Astrocyte of the spinal cord (primary cell): ENCODE results near the gene KIF3B.
"Not testable (repeated sequence)": the region's sequence is repeated elsewhere in the genome, so short reads cannot be mapped to it uniquely, and the experiment has no call there.

Experiments used
- DNase-seq: peaks from one replicate; pipeline ENCODE4 v3.0.0; 2011; ENCODE audit warnings: low read depth, low spot score
- H3K4me3 ChIP-seq: 2 replicates; pipeline ENCODE4 v1.5.1; 2011; ENCODE audit warnings: low read depth, mild to moderate bottlenecking, low read length, moderate library complexity
- CTCF ChIP-seq: IDR thresholded peaks from 2 replicates; pipeline ENCODE4 v1.5.1; 2012; ENCODE audit warnings: low read depth, mild to moderate bottlenecking, low read length, inconsistent platforms
- in situ Hi-C: cut with HindIII; loops from 2 replicates; pipeline ENCODE4 v1.10.0; 2017; ENCODE audit warnings: low sequenced_read_pairs

Gene KIF3B

GRCh38 chr20:32333988-32334885, 56.8 kb downstream of the KIF3B start:
- TF ChIP-seq CTCF: no peak
- no peak for DNase-seq
- in situ Hi-C loops: no loop called here
- no peak overlapping the region for H3K4me3 ChIP-seq

GRCh38 chr20:32336918-32337347, 59.5 kb downstream of the KIF3B start:
- DNase-seq: peak; percentile 42
- TF ChIP-seq CTCF: peak; percentile 72
- in situ Hi-C loops: no loop called here
- no peak overlapping the region for H3K4me3 ChIP-seq

GRCh38 chr20:32337937-32338661, 60.6 kb downstream of the KIF3B start:
- no peak for TF ChIP-seq CTCF
- no peak for DNase-seq
- in situ Hi-C loops: no loop called here
- H3K4me3 ChIP-seq: no peak overlapping the region

GRCh38 chr20:32338665-32339064, 61.2 kb downstream of the KIF3B start:
- in situ Hi-C loops: no loop called here
- no peak overlapping the region for H3K4me3 ChIP-seq
- no peak for TF ChIP-seq CTCF
- no peak for DNase-seq

- H3K4me3 ChIP-seq: no peak overlapping the region
- TF ChIP-seq CTCF: no peak
- in situ Hi-C loops: no loop called here
- no peak for DNase-seq
These were observed 61.7 kb downstream of the KIF3B start for GRCh38 chr20:32339116-32339515.

- H3K4me3 ChIP-seq, in situ Hi-C loops, DNase-seq: not testable (repeated sequence)
These were observed 63.6 kb downstream of the KIF3B start for GRCh38 chr20:32341053-32341452.

- peak; percentile 36 for DNase-seq
- in situ Hi-C loops: no loop called here
These were observed 66.0 kb downstream of the KIF3B start for GRCh38 chr20:32343439-32343838.

More at GRCh38 chr20:32343439-32343838, 66.0 kb downstream of the KIF3B start:
- H3K4me3 ChIP-seq: no peak overlapping the region
- TF ChIP-seq CTCF: no peak
